ENCODE measurements around the gene MISFA.

GRCh38 chr11:18578975-18579598 lies 20.5 kb upstream of the MISFA start:
- no peak for TF ChIP-seq CTCF (conservative IDR thresholded peaks at IDR 0.05)
- no peak for TF ChIP-seq EZH2 (IDR thresholded peaks at IDR 0.05; ENCODE audit: low read depth)

Data from PC-9 (cell line).